22Rv1 (cell line): Measurements from ENCODE around the gene UGT1A5.

Experiments used
- ZFX ChIP-seq: fragments of 450-650 bp; IDR thresholded peaks from 2 replicates; pipeline ENCODE4 v1.6.1; 2017; ENCODE audit warnings: antibody characterized with exemption, borderline replicate concordance
- TF ChIP-seq, protein P1 (sequence below): fragments of 450-650 bp; IDR thresholded peaks from 2 replicates; pipeline ENCODE4 v1.5.1; 2017; ENCODE audit warnings: mild to moderate bottlenecking

DNA sequence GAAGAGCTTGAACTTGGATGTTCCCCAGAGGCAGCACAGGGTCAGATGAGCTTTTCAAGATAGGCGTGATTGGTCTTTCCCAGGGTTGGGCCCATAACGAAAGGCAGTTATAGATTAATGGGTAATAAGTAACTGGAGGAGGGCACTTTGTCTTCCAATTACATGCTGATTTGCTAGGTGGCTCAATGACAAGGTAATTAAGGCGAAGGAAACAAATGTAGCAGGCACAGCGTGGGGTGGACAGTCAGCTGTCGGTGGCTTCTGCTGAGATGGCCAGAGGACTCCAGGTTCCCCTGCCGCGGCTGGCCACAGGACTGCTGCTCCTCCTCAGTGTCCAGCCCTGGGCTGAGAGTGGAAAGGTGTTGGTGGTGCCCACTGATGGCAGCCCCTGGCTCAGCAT, 5.8 kb downstream of the UGT1A5 start, which contains the start of gene UGT1A4:
- TF ChIP-seq, protein P1, sequence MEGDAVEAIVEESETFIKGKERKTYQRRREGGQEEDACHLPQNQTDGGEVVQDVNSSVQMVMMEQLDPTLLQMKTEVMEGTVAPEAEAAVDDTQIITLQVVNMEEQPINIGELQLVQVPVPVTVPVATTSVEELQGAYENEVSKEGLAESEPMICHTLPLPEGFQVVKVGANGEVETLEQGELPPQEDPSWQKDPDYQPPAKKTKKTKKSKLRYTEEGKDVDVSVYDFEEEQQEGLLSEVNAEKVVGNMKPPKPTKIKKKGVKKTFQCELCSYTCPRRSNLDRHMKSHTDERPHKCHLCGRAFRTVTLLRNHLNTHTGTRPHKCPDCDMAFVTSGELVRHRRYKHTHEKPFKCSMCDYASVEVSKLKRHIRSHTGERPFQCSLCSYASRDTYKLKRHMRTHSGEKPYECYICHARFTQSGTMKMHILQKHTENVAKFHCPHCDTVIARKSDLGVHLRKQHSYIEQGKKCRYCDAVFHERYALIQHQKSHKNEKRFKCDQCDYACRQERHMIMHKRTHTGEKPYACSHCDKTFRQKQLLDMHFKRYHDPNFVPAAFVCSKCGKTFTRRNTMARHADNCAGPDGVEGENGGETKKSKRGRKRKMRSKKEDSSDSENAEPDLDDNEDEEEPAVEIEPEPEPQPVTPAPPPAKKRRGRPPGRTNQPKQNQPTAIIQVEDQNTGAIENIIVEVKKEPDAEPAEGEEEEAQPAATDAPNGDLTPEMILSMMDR: no peak
- no peak for TF ChIP-seq ZFX
